ENCODE measurements around the gene PLA2G4D.
A peak's percentile ranks its signal among the peaks of the same experiment; 100 is the strongest.

Gene PLA2G4D

GRCh38 chr15:42094512-42094963 lies at the start of gene PLA2G4D:
TSS of gene PLA2G4D (minus strand) at chr15:42094562. CDS start at chr15:42094459, 103 bp downstream.
- no peak for DNase-seq

GRCh38 chr15:42143356-42143755 lies 49.0 kb upstream of the PLA2G4D start:
- no peak for DNase-seq

- no peak for DNase-seq
These were observed 47.7 kb upstream of the PLA2G4D start for GRCh38 chr15:42141795-42142667.

GRCh38 chr15:42141246-42141645 lies 46.9 kb upstream of the PLA2G4D start:
- no peak for DNase-seq

- DNase-seq = no peak
These were observed 46.2 kb upstream of the PLA2G4D start for GRCh38 chr15:42140383-42141070.

- no peak for DNase-seq
These were observed 45.2 kb upstream of the PLA2G4D start for GRCh38 chr15:42139596-42139995.

GRCh38 chr15:42138968-42139386 lies 44.6 kb upstream of the PLA2G4D start:
- no peak for DNase-seq

GRCh38 chr15:42138411-42138810 lies 44.0 kb upstream of the PLA2G4D start:
- DNase-seq = no peak

GRCh38 chr15:42137461-42138261 lies 43.3 kb upstream of the PLA2G4D start:
- DNase-seq = peak; percentile 24

GRCh38 chr15:42136513-42136912 lies 42.2 kb upstream of the PLA2G4D start:
- DNase-seq = no peak

GRCh38 chr15:42135351-42135750 lies 41.0 kb upstream of the PLA2G4D start:
- no peak for DNase-seq

GRCh38 chr15:42134617-42135245 lies 40.4 kb upstream of the PLA2G4D start:
- no peak for DNase-seq

- DNase-seq = peak; percentile 75
These were observed 39.6 kb upstream of the PLA2G4D start for GRCh38 chr15:42133886-42134502.

GRCh38 chr15:42133356-42133755 lies 39.0 kb upstream of the PLA2G4D start:
- DNase-seq = no peak

- no peak for DNase-seq
These were observed 37.8 kb upstream of the PLA2G4D start for GRCh38 chr15:42131826-42132806.

- no peak for DNase-seq
These were observed 36.6 kb upstream of the PLA2G4D start for GRCh38 chr15:42131006-42131405.

- DNase-seq = no peak
These were observed 36.1 kb upstream of the PLA2G4D start for GRCh38 chr15:42130246-42130986.

GRCh38 chr15:42129364-42129763 lies 35.0 kb upstream of the PLA2G4D start:
- DNase-seq = no peak

GRCh38 chr15:42128476-42128875 lies 34.1 kb upstream of the PLA2G4D start:
- no peak for DNase-seq

- DNase-seq = no peak
These were observed 29.2 kb upstream of the PLA2G4D start for GRCh38 chr15:42123546-42123945.

Data from stimulated activated CD4-positive, alpha-beta T cell treated with anti-CD3 and anti-CD28 coated beads, Interleukin-15, amount 100 ng/mL, for 24 hours (primary cell).